22Rv1 (cell line): ENCODE data around the gene MOB3C.
"Not testable (repeated sequence)": the region's sequence is repeated elsewhere in the genome, so short reads cannot be mapped to it uniquely, and the experiment has no call there.

ENCODE experiments used
- H3K27ac ChIP-seq: fragments of 450-650 bp; 2 replicates; pipeline ENCODE4 v1.5.1; 2017
- CTCF ChIP-seq: fragments of 450-650 bp; IDR thresholded peaks from 2 replicates; pipeline ENCODE4 v1.5.1; 2017; ENCODE audit warnings: mild to moderate bottlenecking
- ZFX ChIP-seq: fragments of 450-650 bp; IDR thresholded peaks from 2 replicates; pipeline ENCODE4 v1.6.1; 2017; ENCODE audit warnings: antibody characterized with exemption, borderline replicate concordance

The MOB3C gene

GRCh38 chr1:46654012-46654411 is 37.4 kb upstream of the MOB3C start:
- peak overlapping the region; percentile 48; the same call in 1 of the 2 replicates for H3K27ac ChIP-seq
- TF ChIP-seq CTCF, result no peak
- TF ChIP-seq ZFX, result no peak

GRCh38 chr1:46653405-46653958 is 36.9 kb upstream of the MOB3C start:
- peak overlapping the region; percentile 48 for H3K27ac ChIP-seq
- no peak for TF ChIP-seq ZFX
- no peak for TF ChIP-seq CTCF

GRCh38 chr1:46652321-46653100 is 35.9 kb upstream of the MOB3C start:
- peak overlapping the region; percentile 48 for H3K27ac ChIP-seq
- TF ChIP-seq ZFX (no peak), CTCF (no peak)

GRCh38 chr1:46651152-46651551 is 34.5 kb upstream of the MOB3C start:
- not testable (repeated sequence) for H3K27ac ChIP-seq

- H3K27ac ChIP-seq, result no peak overlapping the region
- no peak for TF ChIP-seq ZFX
- TF ChIP-seq CTCF, result no peak
These were observed 33.9 kb upstream of the MOB3C start for GRCh38 chr1:46650491-46650890.

GRCh38 chr1:46649764-46650163 is 33.2 kb upstream of the MOB3C start:
- no peak overlapping the region for H3K27ac ChIP-seq
- TF ChIP-seq ZFX, result no peak
- TF ChIP-seq CTCF, result no peak

GRCh38 chr1:46647611-46648010 is 31.0 kb upstream of the MOB3C start:
- no peak overlapping the region for H3K27ac ChIP-seq
- no peak for TF ChIP-seq CTCF
- no peak for TF ChIP-seq ZFX

- no peak for TF ChIP-seq ZFX
- no peak for TF ChIP-seq CTCF
- no peak overlapping the region for H3K27ac ChIP-seq
These were observed 30.2 kb upstream of the MOB3C start for GRCh38 chr1:46646844-46647243.
